Memory B cell (primary cell): ENCODE results near the gene ECT2L.

Experiments
- ATAC-seq: fragments of 150-1000 bp; cut with Tn5 transposase; 2 replicates; pipeline ENCODE4 v1.10.0; 2021; ENCODE audit warnings: low read depth, mild to moderate bottlenecking, moderate library complexity
- DNase-seq, 2 donors: peaks; one replicate each; pipeline ENCODE4 v3.0.0; 2022; ENCODE audit warnings: low spot score in 2 of 2
- H3K27ac Mint-ChIP-seq: one replicate; pipeline ENCODE4 v1.8.0; 2022; ENCODE audit warnings: mild to moderate bottlenecking, moderate library complexity, mixed read lengths
- H3K27me3 Mint-ChIP-seq: one replicate; pipeline ENCODE4 v1.8.0; 2022; ENCODE audit warnings: mixed read lengths
- H3K36me3 Mint-ChIP-seq: one replicate; pipeline ENCODE4 v1.8.0; 2022; ENCODE audit warnings: mild to moderate bottlenecking, mixed read lengths
- H3K4me1 Mint-ChIP-seq: one replicate; pipeline ENCODE4 v1.8.0; 2022; ENCODE audit warnings: mixed read lengths
- H3K4me3 Mint-ChIP-seq: one replicate; pipeline ENCODE4 v1.8.0; 2022; ENCODE audit warnings: mild to moderate bottlenecking, moderate library complexity, mixed read lengths
- H3K9me3 Mint-ChIP-seq: one replicate; pipeline ENCODE4 v1.8.0; 2022; ENCODE audit warnings: mixed read lengths

Gene ECT2L

DNA sequence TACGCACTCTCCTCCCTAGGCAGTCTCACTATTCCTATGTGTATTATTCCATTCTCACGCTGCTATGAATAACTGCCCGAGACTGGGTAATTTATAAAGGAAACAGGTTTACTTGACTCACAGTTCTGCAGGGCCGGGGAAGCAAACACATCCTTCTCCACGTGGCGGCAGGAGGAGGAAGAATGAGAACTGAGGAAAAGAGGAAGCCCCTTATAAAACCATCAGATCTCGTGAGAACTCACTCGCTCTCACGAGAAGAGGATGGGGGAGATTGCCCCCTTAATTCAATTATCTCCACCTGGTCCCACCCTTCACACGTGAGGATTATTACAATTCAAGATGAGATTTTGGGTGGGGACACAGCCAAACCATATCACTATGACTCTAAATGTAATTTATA is 61.9 kb downstream of the ECT2L start:
- DNase-seq (no peak), ATAC-seq (no peak)
- Mint-ChIP-seq H3K4me1 (no peaks in the 10 kb centered on the region), H3K27ac (no peak overlapping the region), H3K36me3 (no peaks in the 10 kb centered on the region), H3K9me3 (no peaks in the 10 kb centered on the region), H3K4me3 (no peak overlapping the region), H3K27me3 (peaks cover 6% of the 10 kb centered on the region)

DNA sequence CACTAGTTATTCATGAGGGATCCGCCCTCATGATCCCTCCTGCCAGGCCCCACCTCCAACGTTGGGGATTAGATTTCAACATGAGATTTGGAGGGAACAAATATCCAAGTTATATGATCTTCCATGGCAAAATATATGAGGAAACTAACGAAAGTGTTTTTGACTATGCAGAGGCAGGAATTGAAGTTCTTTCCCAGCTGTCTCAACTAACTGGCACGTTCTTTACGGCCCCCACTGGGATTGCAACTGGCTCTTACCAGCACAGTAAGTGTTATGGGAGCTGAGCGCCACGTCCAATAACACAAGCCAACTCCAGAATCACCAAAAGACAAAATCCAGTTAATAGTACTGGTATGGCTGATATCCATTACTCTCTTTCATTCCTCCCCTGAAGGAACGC is 66.6 kb downstream of the ECT2L start:
- ATAC-seq, result no peak
- Mint-ChIP-seq H3K36me3 (no peaks in the 10 kb centered on the region), H3K9me3 (no peaks in the 10 kb centered on the region), H3K4me1 (peaks cover 3% of the 10 kb centered on the region), H3K27me3 (peaks cover 2% of the 10 kb centered on the region), H3K27ac (no peak overlapping the region), H3K4me3 (no peak overlapping the region)
- DNase-seq, result no peak

DNA sequence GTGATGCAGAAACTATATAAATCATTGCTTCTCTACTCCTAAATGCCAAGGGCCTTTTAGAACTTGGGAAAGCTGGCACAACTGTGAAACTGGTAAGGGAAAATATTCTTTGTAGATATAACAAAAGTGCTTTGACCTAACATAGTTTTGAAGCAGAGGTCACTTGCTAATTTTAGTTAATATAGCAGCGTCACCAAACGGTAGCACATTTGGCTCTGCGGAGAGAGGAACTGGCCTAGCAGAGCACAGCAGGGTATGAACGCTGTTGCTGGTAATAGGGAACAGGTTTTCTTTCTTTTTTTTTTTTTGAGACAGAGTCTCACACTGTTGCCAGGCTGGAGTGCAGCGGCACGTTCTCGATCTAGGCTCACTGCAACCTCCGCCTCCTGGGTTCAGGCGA is 67.4 kb downstream of the ECT2L start:
- Mint-ChIP-seq H3K9me3 (no peaks in the 10 kb centered on the region), H3K27ac (no peak overlapping the region), H3K4me1 (peaks cover 3% of the 10 kb centered on the region), H3K4me3 (no peak overlapping the region), H3K36me3 (no peaks in the 10 kb centered on the region), H3K27me3 (no peaks in the 10 kb centered on the region)
- ATAC-seq, result no peak
- no peak for DNase-seq

DNA sequence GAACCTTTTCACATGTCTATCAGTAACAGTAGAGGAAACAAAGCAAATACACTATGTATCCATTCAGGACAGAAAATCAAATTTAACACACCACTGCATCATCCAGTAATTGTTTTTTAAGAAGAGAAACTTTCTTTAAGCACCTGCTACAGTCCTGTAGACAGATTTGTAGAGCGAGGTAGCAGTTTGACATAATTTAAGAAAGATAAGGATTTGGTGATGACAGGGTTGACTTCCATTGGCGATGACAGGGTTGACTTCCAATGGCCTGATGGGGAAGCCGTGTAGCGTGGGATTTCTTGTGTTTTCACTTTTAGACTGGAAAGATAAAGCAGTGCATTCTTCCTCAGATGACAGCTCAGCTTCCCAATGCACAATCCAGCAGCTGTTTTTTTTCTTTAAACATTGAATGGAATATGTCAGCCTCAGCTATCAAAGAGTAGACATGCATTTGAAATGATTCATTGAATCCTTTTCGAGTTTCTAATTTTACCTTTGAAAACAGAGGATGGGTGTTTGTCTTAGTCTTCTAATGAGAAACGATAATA is 68.5 kb downstream of the ECT2L start:
- no peaks in the 10 kb centered on the region for H3K27me3 Mint-ChIP-seq
- no peak overlapping the region for H3K4me3 Mint-ChIP-seq
- no peak overlapping the region for H3K27ac Mint-ChIP-seq
- ATAC-seq (no peak), DNase-seq (no peak)
- peaks cover 3% of the 10 kb centered on the region for H3K4me1 Mint-ChIP-seq
- no peaks in the 10 kb centered on the region for H3K36me3 Mint-ChIP-seq
- H3K9me3 Mint-ChIP-seq, result no peaks in the 10 kb centered on the region

DNA sequence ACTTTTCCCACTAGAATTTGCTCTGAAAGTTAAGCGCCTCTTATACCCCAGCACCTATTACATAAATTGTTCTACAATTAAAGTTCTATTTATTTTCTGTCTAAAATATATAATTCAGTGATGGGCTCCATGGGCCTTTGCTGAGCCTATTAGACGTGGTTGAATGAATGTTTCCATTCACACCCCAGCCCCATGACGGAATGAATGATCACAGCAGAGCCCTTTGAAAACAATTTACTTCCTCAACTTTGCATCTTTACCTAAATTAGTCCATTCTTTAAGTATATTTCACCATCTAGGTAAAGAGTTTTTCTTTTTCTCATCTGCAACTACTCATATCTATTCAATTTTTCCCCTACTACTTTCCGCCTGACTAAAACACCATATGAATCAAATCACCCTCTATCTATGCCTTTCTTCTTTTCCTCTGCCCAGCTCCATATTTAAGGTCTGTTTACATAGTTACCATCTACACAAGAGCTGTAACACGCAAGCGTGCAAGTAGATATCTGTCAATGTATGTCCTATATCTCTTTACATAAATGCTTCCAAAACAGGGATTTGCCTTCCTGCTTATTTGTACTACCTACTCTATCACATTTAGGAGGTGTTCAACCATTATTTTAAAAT is 69.7 kb downstream of the ECT2L start:
- no peak overlapping the region for H3K4me3 Mint-ChIP-seq
- H3K9me3 Mint-ChIP-seq, result no peaks in the 10 kb centered on the region
- DNase-seq (no peak), ATAC-seq (no peak)
- no peaks in the 10 kb centered on the region for H3K27me3 Mint-ChIP-seq
- H3K27ac Mint-ChIP-seq, result no peak overlapping the region
- H3K36me3 Mint-ChIP-seq, result no peaks in the 10 kb centered on the region
- H3K4me1 Mint-ChIP-seq, result peaks cover 5% of the 10 kb centered on the region

DNA sequence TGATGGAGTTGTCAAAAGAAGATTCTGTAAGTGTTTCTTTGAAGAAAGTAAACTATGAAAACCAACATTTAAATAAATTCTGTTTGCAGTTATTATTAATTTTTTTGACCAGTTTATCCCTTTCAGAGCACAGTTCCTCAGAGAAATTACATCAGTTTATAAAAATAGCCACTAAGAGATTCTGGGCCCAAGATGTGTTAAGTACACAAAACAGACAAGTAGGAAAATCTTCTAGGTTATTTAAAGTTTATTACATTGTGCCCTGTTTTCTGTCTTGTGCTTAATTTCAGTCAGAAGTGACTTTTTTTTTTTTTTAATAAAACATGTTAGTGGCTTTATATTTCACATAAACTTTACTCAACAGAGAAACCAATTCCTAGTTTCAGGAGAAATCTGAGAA is 72.3 kb downstream of the ECT2L start:
- Mint-ChIP-seq H3K9me3 (no peaks in the 10 kb centered on the region), H3K4me3 (no peak overlapping the region), H3K27me3 (no peaks in the 10 kb centered on the region), H3K4me1 (peaks cover 5% of the 10 kb centered on the region), H3K27ac (no peak overlapping the region), H3K36me3 (no peaks in the 10 kb centered on the region)
- ATAC-seq, result no peak
- DNase-seq, result no peak

DNA sequence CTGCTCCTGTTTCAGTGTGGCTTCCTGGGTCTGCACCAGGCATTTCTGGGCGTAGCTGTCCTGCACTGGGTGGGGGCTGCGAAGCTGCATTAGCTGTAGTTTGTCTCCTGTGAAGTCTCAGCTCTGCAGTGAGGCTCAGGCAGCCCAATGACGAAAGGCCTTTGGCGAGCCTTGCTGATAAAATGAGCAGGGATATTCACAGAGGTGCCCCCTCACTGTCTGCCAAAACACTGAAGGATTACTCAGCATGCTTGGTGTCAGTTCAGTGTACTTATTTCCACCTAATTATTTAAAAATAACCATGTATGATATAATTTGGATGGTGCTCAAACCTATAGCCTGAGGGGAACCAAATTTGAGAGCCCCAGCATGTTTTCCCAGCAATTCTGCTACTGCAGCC is 73.5 kb downstream of the ECT2L start:
- ATAC-seq (no peak), DNase-seq (no peak)
- peaks cover 1% of the 10 kb centered on the region for H3K27me3 Mint-ChIP-seq
- H3K27ac Mint-ChIP-seq, result no peak overlapping the region
- H3K4me3 Mint-ChIP-seq, result no peak overlapping the region
- H3K4me1 Mint-ChIP-seq, result peaks cover 5% of the 10 kb centered on the region
- H3K36me3 Mint-ChIP-seq, result no peaks in the 10 kb centered on the region
- H3K9me3 Mint-ChIP-seq, result no peaks in the 10 kb centered on the region

DNA sequence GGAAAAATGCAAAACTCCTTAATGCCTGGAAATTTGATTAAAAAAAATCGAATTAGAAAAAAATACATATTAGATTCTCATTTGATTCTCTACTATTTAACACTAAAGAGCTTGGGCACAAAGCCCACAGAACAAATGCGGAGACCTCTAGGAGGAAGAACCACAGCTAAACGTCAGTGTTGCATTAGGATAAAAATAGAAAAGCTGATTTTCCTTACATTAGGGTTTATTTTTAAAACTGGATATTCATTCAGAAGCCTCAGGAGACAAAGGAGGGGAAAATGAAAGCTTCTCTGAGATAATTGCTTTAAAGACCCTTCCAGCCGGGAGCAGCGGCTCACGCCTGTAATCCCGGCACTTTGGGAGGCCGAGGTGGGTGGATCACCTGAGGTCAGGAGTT is 77.3 kb downstream of the ECT2L start:
- Mint-ChIP-seq H3K9me3 (no peaks in the 10 kb centered on the region), H3K4me1 (peaks cover 3% of the 10 kb centered on the region), H3K27me3 (peaks cover 1% of the 10 kb centered on the region), H3K4me3 (no peak overlapping the region), H3K27ac (no peak overlapping the region), H3K36me3 (no peaks in the 10 kb centered on the region)
- DNase-seq (no peak), ATAC-seq (no peak)

DNA sequence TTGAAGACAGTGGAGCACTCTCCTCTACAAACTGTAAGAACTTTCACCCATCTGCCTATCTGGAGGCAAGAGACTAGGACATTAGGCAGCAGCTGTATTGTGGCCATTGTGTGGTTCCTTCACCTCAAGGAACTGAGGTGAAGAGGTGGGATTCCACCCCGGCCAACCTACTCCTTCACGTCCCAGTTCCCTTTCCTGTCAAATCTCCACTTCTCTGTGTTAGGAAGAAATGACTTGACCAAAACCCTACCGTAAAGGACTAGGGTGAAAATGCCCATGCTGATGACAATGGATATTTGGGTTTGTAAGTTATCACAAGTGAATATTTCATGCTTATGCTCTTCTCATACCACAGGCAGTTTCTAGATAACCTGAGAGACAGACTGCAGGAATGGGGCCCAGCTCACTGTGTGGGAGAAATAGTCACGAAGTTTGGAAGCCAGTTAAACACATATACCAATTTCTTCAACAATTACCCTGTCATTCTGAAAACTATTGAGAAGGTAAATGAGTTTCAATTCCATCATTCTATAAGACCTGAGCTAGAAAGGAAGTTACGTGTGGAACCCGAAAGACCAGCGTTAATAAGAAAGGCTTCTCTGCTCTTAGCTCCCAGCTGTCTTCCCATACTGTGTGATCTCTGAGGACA is 86.6 kb downstream of the ECT2L start:
- Mint-ChIP-seq H3K4me3 (no peak overlapping the region), H3K27me3 (no peaks in the 10 kb centered on the region), H3K27ac (no peak overlapping the region), H3K9me3 (peaks cover under 1% of the 10 kb centered on the region), H3K4me1 (no peaks in the 10 kb centered on the region), H3K36me3 (no peaks in the 10 kb centered on the region)
- ATAC-seq, result no peak
- no peak for DNase-seq

DNA sequence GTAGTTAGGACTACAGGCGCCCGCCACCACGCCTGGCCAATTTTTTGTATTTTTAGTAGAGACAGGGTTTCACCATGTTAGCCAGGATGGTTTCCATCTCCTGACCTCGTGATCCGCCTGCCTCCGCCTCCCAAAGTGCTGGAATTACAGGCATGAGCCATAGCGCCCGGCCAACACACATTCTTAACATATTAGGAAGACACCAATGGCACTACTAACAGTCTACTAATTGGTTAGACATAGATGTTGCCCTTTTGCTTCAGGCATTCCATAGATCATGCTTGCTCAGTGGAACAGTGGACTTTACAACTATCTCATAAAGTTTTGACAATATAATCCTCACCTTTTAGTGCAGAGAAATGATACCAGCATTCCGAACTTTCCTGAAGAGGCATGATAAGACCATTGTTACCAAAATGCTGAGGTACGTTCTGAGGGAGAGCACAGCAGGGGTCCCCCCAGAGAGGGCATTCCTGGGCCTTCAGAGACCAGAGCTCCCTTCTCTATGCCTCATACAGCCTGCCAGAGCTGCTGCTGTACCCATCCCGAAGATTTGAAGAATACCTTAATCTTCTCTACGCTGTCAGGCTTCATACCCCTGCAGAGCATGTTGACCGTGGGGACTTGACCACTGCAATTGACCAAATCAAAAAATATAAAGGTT is 89.4 kb downstream of the ECT2L start:
- Mint-ChIP-seq H3K27me3 (no peaks in the 10 kb centered on the region), H3K9me3 (peaks cover 1% of the 10 kb centered on the region), H3K4me3 (no peak overlapping the region), H3K36me3 (no peaks in the 10 kb centered on the region), H3K27ac (no peak overlapping the region), H3K4me1 (no peaks in the 10 kb centered on the region)
- no peak for DNase-seq
- no peak for ATAC-seq

DNA sequence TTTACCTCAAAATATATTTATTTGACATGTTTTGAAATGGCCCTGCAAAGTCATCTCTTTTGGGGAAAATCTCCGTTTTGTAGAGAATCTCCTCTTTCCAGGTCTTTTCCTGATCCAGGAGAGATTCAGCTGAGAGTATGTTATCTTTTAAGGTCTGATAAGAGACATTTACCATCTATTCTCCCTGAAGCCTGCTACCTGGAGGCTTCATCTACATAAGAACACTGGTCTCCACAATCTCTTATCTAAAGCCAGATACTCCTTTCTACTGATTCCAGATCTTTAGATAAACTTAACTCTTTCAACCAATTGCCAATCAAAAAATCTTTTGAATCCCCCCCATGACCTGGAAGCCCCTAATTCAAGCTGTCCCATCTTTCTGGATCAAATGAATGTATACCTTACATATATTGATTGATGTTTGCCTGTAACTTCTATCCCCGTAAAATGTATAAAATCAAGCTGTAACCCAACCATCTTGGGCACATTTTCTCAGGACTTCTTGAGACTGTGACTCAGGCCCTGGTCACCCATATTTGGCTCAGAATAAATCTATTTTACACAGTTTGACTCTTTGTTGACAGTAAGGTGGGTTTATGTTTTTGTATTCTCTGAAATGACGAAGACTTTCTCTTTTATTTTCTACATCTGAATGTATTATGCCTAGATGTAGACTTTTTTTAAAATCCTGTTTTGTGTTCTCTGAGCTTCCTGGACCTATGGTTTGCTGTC is 95.5 kb downstream of the ECT2L start:
- H3K9me3 Mint-ChIP-seq, result peaks cover 4% of the 10 kb centered on the region
- H3K27me3 Mint-ChIP-seq, result no peaks in the 10 kb centered on the region
- H3K4me1 Mint-ChIP-seq, result no peaks in the 10 kb centered on the region
- no peak overlapping the region for H3K4me3 Mint-ChIP-seq
- H3K36me3 Mint-ChIP-seq, result no peaks in the 10 kb centered on the region
- H3K27ac Mint-ChIP-seq, result no peak overlapping the region
- DNase-seq (no peak), ATAC-seq (no peak)

DNA sequence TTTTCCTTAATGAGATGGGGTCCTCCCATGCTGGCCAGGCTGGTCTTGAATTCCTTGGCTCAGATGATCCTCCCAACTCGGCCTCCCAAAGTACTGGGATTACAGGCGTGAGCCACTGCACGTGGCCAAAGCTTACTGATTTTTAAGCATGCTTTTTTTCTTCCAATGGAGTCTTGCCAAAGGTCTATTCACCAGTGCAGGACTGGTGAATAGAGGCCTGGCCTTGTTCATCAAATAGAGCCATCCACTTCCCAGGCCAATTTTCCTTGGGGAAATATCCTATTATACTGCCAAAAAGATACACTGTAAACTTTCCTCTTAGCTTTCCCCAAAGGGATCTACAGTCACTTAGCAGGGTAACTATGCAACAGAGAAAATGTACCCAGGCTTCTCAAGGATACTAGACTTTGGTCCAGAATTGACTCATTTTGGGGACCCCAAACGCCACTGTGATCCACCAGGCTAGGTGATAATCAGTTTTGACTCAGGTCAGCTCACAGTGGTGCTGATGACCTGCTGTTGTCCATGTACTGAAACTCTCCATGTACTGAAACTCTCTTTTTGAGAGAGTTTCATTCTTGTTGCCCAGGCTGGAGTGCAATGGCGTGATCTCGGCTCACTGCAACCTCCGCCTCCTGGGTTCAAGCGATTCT is 100.3 kb downstream of the ECT2L start:
- Mint-ChIP-seq H3K36me3 (peaks cover 13% of the 10 kb centered on the region), H3K27me3 (no peaks in the 10 kb centered on the region), H3K27ac (no peak overlapping the region), H3K9me3 (peaks cover 4% of the 10 kb centered on the region), H3K4me3 (no peak overlapping the region), H3K4me1 (no peaks in the 10 kb centered on the region)
- DNase-seq, result no peak
- no peak for ATAC-seq

DNA sequence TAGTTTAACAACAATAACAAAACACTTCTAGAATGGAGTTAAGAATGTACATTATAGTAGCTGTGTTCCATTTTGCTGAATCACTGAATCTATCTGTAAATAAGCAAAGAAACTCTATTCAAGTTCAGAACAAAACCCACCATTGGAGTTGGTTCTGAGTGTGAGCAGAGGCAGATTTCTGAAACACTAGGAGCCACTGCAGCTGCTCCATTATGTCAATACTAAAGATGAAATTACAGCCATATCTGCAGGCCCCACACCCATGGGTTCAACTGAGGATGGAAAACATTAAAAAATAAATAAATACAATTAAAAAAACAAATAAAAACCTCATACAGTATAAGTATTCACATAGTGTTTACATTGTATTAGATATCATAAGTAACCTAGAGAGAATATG is 101.1 kb downstream of the ECT2L start:
- no peaks in the 10 kb centered on the region for H3K4me1 Mint-ChIP-seq
- no peak for ATAC-seq
- no peak overlapping the region for H3K27ac Mint-ChIP-seq
- DNase-seq, result no peak
- no peak overlapping the region for H3K4me3 Mint-ChIP-seq
- peaks cover 3% of the 10 kb centered on the region for H3K9me3 Mint-ChIP-seq
- no peaks in the 10 kb centered on the region for H3K27me3 Mint-ChIP-seq
- peaks cover 13% of the 10 kb centered on the region for H3K36me3 Mint-ChIP-seq

DNA sequence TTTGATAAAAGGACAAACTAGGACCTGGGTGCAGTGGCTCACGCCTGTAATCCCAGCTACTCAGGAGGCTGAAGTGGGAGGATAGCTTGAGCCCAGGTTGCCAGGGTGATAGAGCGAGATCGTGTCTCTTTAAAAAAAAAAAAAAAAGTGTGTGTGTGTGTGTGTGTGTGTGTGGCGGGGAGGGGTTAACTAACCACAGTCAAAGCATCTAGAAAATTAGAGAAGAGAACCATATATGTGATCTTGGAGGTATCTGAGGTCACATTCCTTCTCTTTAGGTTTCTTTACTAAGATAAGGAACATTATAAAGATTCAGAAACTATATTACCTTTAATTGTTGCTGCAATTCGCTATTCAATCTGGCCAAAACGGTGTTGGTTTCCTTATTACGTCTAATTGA is 111.3 kb downstream of the ECT2L start:
- Mint-ChIP-seq H3K4me1 (peaks cover 5% of the 10 kb centered on the region), H3K9me3 (no peaks in the 10 kb centered on the region), H3K27me3 (no peaks in the 10 kb centered on the region), H3K36me3 (peaks cover 36% of the 10 kb centered on the region), H3K4me3 (no peak overlapping the region), H3K27ac (no peak overlapping the region)
- DNase-seq (no peak), ATAC-seq (no peak)
